Liver (tissue), 9 donors: ENCODE data around the gene CXCL14. TPM values are rescaled to one million over a fixed set of nuclear protein-coding genes. Genes with fewer than 3 reads are reported as not detected.

Experiments used
- DNase-seq: peaks from one replicate; pipeline ENCODE4 v3.0.0-alpha.2; 2017; ENCODE audit warnings: low spot score
- H3K27ac ChIP-seq, 2 donors: one replicate each; pipeline ENCODE4 v1.7.0; 2013; ENCODE audit warnings: inconsistent platforms in 2 of 2, low read length in 2 of 2, control low read depth in 1 of 2, low read depth in 1 of 2, mild to moderate bottlenecking in 1 of 2
- H3K27me3 ChIP-seq, 4 donors: one replicate each; pipeline versions ENCODE4 v1.6.1 to v1.7.0; 2013; ENCODE audit warnings: low read length in 3 of 4, inconsistent platforms in 1 of 4, mild to moderate bottlenecking in 1 of 4, moderate library complexity in 1 of 4; ENCODE audit not compliant: control insufficient read depth in 4 of 4, insufficient read depth in 4 of 4
- H3K36me3 ChIP-seq, 4 donors: one replicate each; pipeline versions ENCODE4 v1.6.1 to v1.7.0; 2013; ENCODE audit warnings: low read length in 3 of 4, mild to moderate bottlenecking in 3 of 4, low read depth in 1 of 4, moderate library complexity in 1 of 4; ENCODE audit not compliant: control insufficient read depth in 4 of 4, insufficient read depth in 3 of 4
- H3K4me1 ChIP-seq, 4 donors: one replicate each; pipeline versions ENCODE4 v1.6.1 to v1.7.0; 2013; ENCODE audit warnings: low read length in 3 of 4, mild to moderate bottlenecking in 3 of 4, moderate library complexity in 1 of 4; ENCODE audit not compliant: control insufficient read depth in 4 of 4, insufficient read depth in 4 of 4
- H3K4me3 ChIP-seq, 3 donors: one replicate each; pipeline versions ENCODE4 v1.6.1 to v1.7.0; 2013; ENCODE audit warnings: low read length in 3 of 3, control low read depth in 1 of 3, low read depth in 1 of 3, mild to moderate bottlenecking in 1 of 3
- H3K9ac ChIP-seq, 2 donors: one replicate each; pipeline ENCODE4 v1.7.0; 2013; ENCODE audit warnings: low read length in 2 of 2, mild to moderate bottlenecking in 2 of 2, moderate library complexity in 2 of 2, control low read depth in 1 of 2, low read depth in 1 of 2
- H3K9me3 ChIP-seq, 4 donors: one replicate each; pipeline versions ENCODE4 v1.6.1 to v1.7.0; 2013; ENCODE audit warnings: low read length in 3 of 4; ENCODE audit not compliant: control insufficient read depth in 4 of 4
- EGR1 ChIP-seq, 2 donors: IDR thresholded peaks; 2 replicates each; pipeline ENCODE4 v1.6.1; 2016 to 2018; ENCODE audit warnings: antibody characterized with exemption in 2 of 2, low read depth in 2 of 2
- FOXA1 ChIP-seq: IDR thresholded peaks from 2 replicates; pipeline ENCODE4 v1.6.1; 2016; ENCODE audit warnings: antibody characterized with exemption
- FOXA2 ChIP-seq: IDR thresholded peaks from 2 replicates; pipeline ENCODE4 v1.6.1; 2016; ENCODE audit warnings: antibody characterized with exemption
- GABPA ChIP-seq, 2 donors: IDR thresholded peaks in 1 of 2; conservative IDR thresholded peaks in 1 of 2; 2 replicates each; pipeline ENCODE4 v1.6.1; 2016; ENCODE audit warnings: antibody characterized with exemption in 2 of 2, mild to moderate bottlenecking in 1 of 2, moderate library complexity in 1 of 2
- HNF4A ChIP-seq, 2 donors: conservative IDR thresholded peaks; 2 replicates each; pipeline ENCODE4 v1.6.1; 2016; ENCODE audit warnings: antibody characterized with exemption in 2 of 2, mild to moderate bottlenecking in 2 of 2
- HNF4G ChIP-seq: IDR thresholded peaks from 2 replicates; pipeline ENCODE4 v1.6.1; 2016; ENCODE audit warnings: antibody characterized with exemption
- JUND ChIP-seq, 2 donors: IDR thresholded peaks; 2 replicates each; pipeline ENCODE4 v1.6.1; 2016; ENCODE audit warnings: antibody characterized with exemption in 2 of 2
- NR2F2 ChIP-seq: IDR thresholded peaks from 2 replicates; pipeline ENCODE4 v1.6.1; 2016; ENCODE audit warnings: antibody characterized with exemption
- RXRA ChIP-seq, 2 donors: IDR thresholded peaks; 2 replicates each; pipeline ENCODE4 v1.6.1; 2017 to 2018; ENCODE audit warnings: antibody characterized with exemption in 2 of 2, mild to moderate bottlenecking in 1 of 2
- SP1 ChIP-seq: IDR thresholded peaks from 2 replicates; pipeline ENCODE4 v1.6.1; 2018; ENCODE audit warnings: antibody characterized with exemption, mild to moderate bottlenecking
- YY1 ChIP-seq: IDR thresholded peaks from 2 replicates; pipeline ENCODE4 v1.6.1; 2016; ENCODE audit warnings: antibody characterized with exemption, mild to moderate bottlenecking
- WGBS: extraction: QIAGEN DNeasy Blood & Tissue Kit; methylation state at CpG from one replicate; pipeline ENCODE4 v1.1.7; 2013; 5-methylcytosine and 5-hydroxymethylcytosine counted together
- polyA plus RNA-seq, 2 donors: library from polyadenylated mRNA; stranded (reverse) in 1 of 2; unstranded in 1 of 2; fragments of 200-250 nt in 1 of 2; fragments of >200 nt in 1 of 2; fragmentation: Nextera tagmentation in 1 of 2; extraction: Ambion mirVana in 1 of 2; gene quantifications; one replicate each; pipeline versions ENCODE4 v1.2.1 to v1.2.3, GENCODE V29; 2013 to 2015
- total RNA-seq, 2 donors: library from RNA; depleted of rRNA; stranded (reverse); fragments of >200 nt; gene quantifications; one replicate each; pipeline ENCODE4 v1.2.3, GENCODE V29; 2014
- TF ChIP-seq, protein P1 (sequence below): IDR thresholded peaks from 2 replicates; pipeline ENCODE4 v1.6.1; 2016; ENCODE audit warnings: antibody characterized with exemption, mild to moderate bottlenecking
- TF ChIP-seq, protein P2 (sequence below): IDR thresholded peaks from 2 replicates; pipeline ENCODE4 v1.6.1; 2016; ENCODE audit warnings: antibody characterized with exemption
- TF ChIP-seq, protein P3 (sequence below): fragments of 150-350 bp; IDR thresholded peaks from 2 replicates; pipeline ENCODE4 v1.5.1; 2017; ENCODE audit warnings: improper control_type of control experiment, low read depth, low read length; ENCODE audit not compliant: missing input control
- TF ChIP-seq, protein P4 (sequence below): IDR thresholded peaks from 2 replicates; pipeline ENCODE4 v1.6.1; 2016; ENCODE audit warnings: antibody characterized with exemption
- TF ChIP-seq, protein P5 (sequence below): IDR thresholded peaks from 2 replicates; pipeline ENCODE4 v1.6.1; 2016; ENCODE audit warnings: antibody characterized with exemption
- donor health status: healthy.
- donor health status: healthy.
- donor health status: healthy.
- donor health status: healthy.
- donor health status: healthy.

Gene CXCL14
- total and polyA plus RNA-seq, 4 donors: 2.7 to 13.7 (median 8.3) TPM

DNA sequence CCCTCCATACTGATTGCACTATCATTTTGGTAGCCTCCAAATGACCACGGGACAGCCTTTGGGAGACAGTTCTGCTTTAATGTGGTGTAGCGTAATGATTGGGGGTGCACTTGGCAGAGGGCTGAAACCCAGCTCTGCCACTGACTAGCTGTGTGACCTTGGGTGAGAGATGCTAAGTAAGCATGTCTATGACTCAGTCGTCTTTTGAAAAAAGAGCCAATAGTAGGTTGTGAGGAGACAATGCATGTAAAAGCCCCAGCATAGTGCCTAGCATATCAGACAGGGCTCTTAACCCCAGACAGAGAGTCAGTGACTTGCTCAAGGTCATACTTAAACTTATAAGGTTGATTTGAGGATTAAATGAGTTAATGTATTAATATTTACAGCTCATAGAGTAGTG lies 18.0 kb upstream of the CXCL14 start:
- H3K4me1 ChIP-seq: no peaks in the 10 kb centered on the region
- H3K36me3 ChIP-seq: no peaks in the 10 kb centered on the region
- peaks cover 0 to 4% (median 0%) of the 10 kb centered on the region in 4 donors for H3K27me3 ChIP-seq
- 85% methylated on average over 3 of the region's 3 CpGs for WGBS
- no peak overlapping the region for H3K27ac ChIP-seq
- DNase-seq: peak; percentile 25
- no peaks in the 10 kb centered on the region for H3K9me3 ChIP-seq
- no peak overlapping the region for H3K4me3 ChIP-seq
- TF ChIP-seq FOXA1 (no peak), SP1 (no peak), YY1 (no peak), HNF4A (conservative IDR thresholded peaks at IDR 0.05) (no peak), JUND (IDR thresholded peaks at IDR 0.05) (no peak), EGR1 (IDR thresholded peaks at IDR 0.05; ENCODE audit: low read depth in 2 of 2) (no peak), FOXA2 (no peak)
- TF ChIP-seq, protein P1, sequence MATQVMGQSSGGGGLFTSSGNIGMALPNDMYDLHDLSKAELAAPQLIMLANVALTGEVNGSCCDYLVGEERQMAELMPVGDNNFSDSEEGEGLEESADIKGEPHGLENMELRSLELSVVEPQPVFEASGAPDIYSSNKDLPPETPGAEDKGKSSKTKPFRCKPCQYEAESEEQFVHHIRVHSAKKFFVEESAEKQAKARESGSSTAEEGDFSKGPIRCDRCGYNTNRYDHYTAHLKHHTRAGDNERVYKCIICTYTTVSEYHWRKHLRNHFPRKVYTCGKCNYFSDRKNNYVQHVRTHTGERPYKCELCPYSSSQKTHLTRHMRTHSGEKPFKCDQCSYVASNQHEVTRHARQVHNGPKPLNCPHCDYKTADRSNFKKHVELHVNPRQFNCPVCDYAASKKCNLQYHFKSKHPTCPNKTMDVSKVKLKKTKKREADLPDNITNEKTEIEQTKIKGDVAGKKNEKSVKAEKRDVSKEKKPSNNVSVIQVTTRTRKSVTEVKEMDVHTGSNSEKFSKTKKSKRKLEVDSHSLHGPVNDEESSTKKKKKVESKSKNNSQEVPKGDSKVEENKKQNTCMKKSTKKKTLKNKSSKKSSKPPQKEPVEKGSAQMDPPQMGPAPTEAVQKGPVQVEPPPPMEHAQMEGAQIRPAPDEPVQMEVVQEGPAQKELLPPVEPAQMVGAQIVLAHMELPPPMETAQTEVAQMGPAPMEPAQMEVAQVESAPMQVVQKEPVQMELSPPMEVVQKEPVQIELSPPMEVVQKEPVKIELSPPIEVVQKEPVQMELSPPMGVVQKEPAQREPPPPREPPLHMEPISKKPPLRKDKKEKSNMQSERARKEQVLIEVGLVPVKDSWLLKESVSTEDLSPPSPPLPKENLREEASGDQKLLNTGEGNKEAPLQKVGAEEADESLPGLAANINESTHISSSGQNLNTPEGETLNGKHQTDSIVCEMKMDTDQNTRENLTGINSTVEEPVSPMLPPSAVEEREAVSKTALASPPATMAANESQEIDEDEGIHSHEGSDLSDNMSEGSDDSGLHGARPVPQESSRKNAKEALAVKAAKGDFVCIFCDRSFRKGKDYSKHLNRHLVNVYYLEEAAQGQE: no peak
- TF ChIP-seq, protein P2, sequence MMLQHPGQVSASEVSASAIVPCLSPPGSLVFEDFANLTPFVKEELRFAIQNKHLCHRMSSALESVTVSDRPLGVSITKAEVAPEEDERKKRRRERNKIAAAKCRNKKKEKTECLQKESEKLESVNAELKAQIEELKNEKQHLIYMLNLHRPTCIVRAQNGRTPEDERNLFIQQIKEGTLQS: no peak
- H3K9ac ChIP-seq: no peak overlapping the region

DNA sequence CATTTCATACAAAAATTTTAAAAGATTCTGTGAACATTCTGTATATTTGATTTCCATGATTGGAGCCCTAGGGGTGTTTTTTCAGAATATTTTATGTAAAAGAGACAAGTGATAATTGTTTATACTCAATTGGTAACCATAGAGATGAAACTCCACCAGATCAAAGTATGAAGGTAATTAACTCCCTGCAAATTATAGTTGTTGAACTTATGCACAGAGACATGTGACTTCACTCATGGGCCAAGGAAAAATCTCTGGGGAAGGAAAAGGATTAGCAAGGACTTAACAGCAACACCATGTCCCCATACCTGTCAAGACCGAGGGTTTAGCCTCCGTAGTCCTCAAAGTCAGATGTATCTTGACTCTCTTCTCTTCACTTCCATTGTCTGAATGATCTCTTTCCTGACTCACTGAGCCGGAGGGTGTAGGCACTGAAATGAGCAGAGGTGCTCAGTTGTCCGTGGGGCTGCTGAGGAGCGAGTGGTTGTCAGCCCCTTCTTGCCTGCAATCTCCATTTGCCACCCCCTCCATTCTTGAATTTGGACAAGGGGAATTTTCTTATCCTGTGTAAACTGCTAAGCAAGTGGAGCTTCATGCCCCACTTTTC lies 17.5 kb upstream of the CXCL14 start:
- H3K9ac ChIP-seq: no peak overlapping the region
- H3K4me3 ChIP-seq: no peak overlapping the region
- WGBS: 92% methylated on average over 5 of the region's 5 CpGs
- H3K4me1 ChIP-seq: no peaks in the 10 kb centered on the region
- peak; percentile 4 for DNase-seq
- no peaks in the 10 kb centered on the region for H3K9me3 ChIP-seq
- H3K36me3 ChIP-seq: no peaks in the 10 kb centered on the region
- H3K27me3 ChIP-seq: peaks cover 0 to 4% (median 0%) of the 10 kb centered on the region in 4 donors
- TF ChIP-seq, protein P3, sequence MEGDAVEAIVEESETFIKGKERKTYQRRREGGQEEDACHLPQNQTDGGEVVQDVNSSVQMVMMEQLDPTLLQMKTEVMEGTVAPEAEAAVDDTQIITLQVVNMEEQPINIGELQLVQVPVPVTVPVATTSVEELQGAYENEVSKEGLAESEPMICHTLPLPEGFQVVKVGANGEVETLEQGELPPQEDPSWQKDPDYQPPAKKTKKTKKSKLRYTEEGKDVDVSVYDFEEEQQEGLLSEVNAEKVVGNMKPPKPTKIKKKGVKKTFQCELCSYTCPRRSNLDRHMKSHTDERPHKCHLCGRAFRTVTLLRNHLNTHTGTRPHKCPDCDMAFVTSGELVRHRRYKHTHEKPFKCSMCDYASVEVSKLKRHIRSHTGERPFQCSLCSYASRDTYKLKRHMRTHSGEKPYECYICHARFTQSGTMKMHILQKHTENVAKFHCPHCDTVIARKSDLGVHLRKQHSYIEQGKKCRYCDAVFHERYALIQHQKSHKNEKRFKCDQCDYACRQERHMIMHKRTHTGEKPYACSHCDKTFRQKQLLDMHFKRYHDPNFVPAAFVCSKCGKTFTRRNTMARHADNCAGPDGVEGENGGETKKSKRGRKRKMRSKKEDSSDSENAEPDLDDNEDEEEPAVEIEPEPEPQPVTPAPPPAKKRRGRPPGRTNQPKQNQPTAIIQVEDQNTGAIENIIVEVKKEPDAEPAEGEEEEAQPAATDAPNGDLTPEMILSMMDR: no peak
- no peak for TF ChIP-seq HNF4A (conservative IDR thresholded peaks at IDR 0.05)
- TF ChIP-seq RXRA (IDR thresholded peaks at IDR 0.05): no peak
- TF ChIP-seq, protein P2: no peak
- TF ChIP-seq, protein P4, sequence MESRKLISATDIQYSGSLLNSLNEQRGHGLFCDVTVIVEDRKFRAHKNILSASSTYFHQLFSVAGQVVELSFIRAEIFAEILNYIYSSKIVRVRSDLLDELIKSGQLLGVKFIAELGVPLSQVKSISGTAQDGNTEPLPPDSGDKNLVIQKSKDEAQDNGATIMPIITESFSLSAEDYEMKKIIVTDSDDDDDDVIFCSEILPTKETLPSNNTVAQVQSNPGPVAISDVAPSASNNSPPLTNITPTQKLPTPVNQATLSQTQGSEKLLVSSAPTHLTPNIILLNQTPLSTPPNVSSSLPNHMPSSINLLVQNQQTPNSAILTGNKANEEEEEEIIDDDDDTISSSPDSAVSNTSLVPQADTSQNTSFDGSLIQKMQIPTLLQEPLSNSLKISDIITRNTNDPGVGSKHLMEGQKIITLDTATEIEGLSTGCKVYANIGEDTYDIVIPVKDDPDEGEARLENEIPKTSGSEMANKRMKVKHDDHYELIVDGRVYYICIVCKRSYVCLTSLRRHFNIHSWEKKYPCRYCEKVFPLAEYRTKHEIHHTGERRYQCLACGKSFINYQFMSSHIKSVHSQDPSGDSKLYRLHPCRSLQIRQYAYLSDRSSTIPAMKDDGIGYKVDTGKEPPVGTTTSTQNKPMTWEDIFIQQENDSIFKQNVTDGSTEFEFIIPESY: no peak
- no peak for TF ChIP-seq HNF4G
- TF ChIP-seq JUND (IDR thresholded peaks at IDR 0.05): no peak
- no peak for TF ChIP-seq NR2F2
- no peak for TF ChIP-seq FOXA1
- no peak for TF ChIP-seq GABPA (IDR thresholded peaks at IDR 0.05 in 1 of 2, conservative IDR thresholded peaks at IDR 0.05 in 1 of 2)
- TF ChIP-seq, protein P5, sequence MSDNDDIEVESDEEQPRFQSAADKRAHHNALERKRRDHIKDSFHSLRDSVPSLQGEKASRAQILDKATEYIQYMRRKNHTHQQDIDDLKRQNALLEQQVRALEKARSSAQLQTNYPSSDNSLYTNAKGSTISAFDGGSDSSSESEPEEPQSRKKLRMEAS: no peak
- no peak overlapping the region for H3K27ac ChIP-seq
